CD8-positive, alpha-beta memory T cell (primary cell): Measurements from ENCODE around the gene CGNL1. TPM values are rescaled to one million over a fixed set of nuclear protein-coding genes. Genes with fewer than 3 reads are reported as not detected.

ENCODE experiments used
- CTCF ChIA-PET: fragments of 350-600 bp; sonication (Branson Sonifier 250); formaldehyde crosslinking; loops from one replicate; lab custom pipeline; 2021; ENCODE audit warnings: antibody characterized with exemption; lab: Charles Lee
- POLR2A ChIA-PET: fragments of 350-600 bp; sonication (Branson Sonifier 250); formaldehyde crosslinking; loops from one replicate; lab custom pipeline; 2021; ENCODE audit warnings: antibody characterized with exemption; lab: Charles Lee
- DNase-seq, 5 donors: peaks; one replicate each; pipeline versions ENCODE4 v3.0.0 to v3.0.0-alpha.2; 2020 to 2022; ENCODE audit warnings: mixed read lengths in 1 of 5
- H3K27ac ChIP-seq: one replicate; pipeline ENCODE4 v1.7.0; 2013; ENCODE audit warnings: low read depth, mild to moderate bottlenecking, low read length, moderate library complexity
- H3K27me3 ChIP-seq: 2 replicates; pipeline ENCODE4 v1.7.0; 2013; ENCODE audit warnings: low read length, mild to moderate bottlenecking; ENCODE audit not compliant: insufficient read depth, poor library complexity, severe bottlenecking
- H3K36me3 ChIP-seq: 2 replicates; pipeline ENCODE4 v1.7.0; 2013; ENCODE audit warnings: mild to moderate bottlenecking, low read length, moderate library complexity; ENCODE audit not compliant: insufficient read depth
- H3K4me1 ChIP-seq: 2 replicates; pipeline ENCODE4 v1.7.0; 2013; ENCODE audit warnings: mild to moderate bottlenecking, low read length, moderate library complexity; ENCODE audit not compliant: insufficient read depth
- H3K4me3 ChIP-seq: 2 replicates; pipeline ENCODE4 v1.7.0; 2013; ENCODE audit warnings: mild to moderate bottlenecking, low read length
- H3K9me3 ChIP-seq: 2 replicates; pipeline ENCODE4 v1.7.0; 2013; ENCODE audit warnings: mild to moderate bottlenecking, low read length
- H3K27ac Mint-ChIP-seq, 8 donors: one replicate each; pipeline ENCODE4 v1.8.0; 2020 to 2021; ENCODE audit warnings: mixed read lengths in 8 of 8, mild to moderate bottlenecking in 6 of 8, inconsistent platforms in 3 of 8, moderate library complexity in 3 of 8
- H3K27me3 Mint-ChIP-seq, 2 donors: one replicate each; pipeline ENCODE4 v1.8.0; 2020 to 2021; ENCODE audit warnings: mixed read lengths in 2 of 2, mild to moderate bottlenecking in 1 of 2, moderate library complexity in 1 of 2
- H3K36me3 Mint-ChIP-seq, 3 donors: one replicate each; pipeline ENCODE4 v1.8.0; 2020 to 2021; ENCODE audit warnings: mixed read lengths in 3 of 3, inconsistent platforms in 1 of 3, mild to moderate bottlenecking in 1 of 3
- H3K4me1 Mint-ChIP-seq, 3 donors: one replicate each; pipeline ENCODE4 v1.8.0; 2020 to 2021; ENCODE audit warnings: mixed read lengths in 3 of 3, inconsistent platforms in 1 of 3, mild to moderate bottlenecking in 1 of 3
- H3K4me3 Mint-ChIP-seq, 7 donors: one replicate each; pipeline ENCODE4 v1.8.0; 2020 to 2021; ENCODE audit warnings: mixed read lengths in 7 of 7, mild to moderate bottlenecking in 6 of 7, moderate library complexity in 4 of 7, inconsistent platforms in 2 of 7
- H3K9me3 Mint-ChIP-seq, 5 donors: one replicate each; pipeline ENCODE4 v1.8.0; 2020 to 2022; ENCODE audit warnings: mixed read lengths in 5 of 5, mild to moderate bottlenecking in 3 of 5, moderate library complexity in 2 of 5, inconsistent platforms in 1 of 5
- polyA plus RNA-seq: library from polyadenylated mRNA; unstranded; fragments of 300-500 nt; fragmentation: Illumina TruSeq; gene quantifications from one replicate; pipeline ENCODE4 v1.2.3, GENCODE V29; 2021
- total RNA-seq, 2 experiments: library from RNA; stranded (reverse); gene quantifications; one replicate each; pipeline ENCODE4 v1.2.3, GENCODE V29; 2021

CGNL1 gene
- total and polyA plus RNA-seq, 3 experiments from 2014 or later, result not detected

GRCh38 chr15:57373251-57373881 lies 2.9 kb upstream of the CGNL1 start:
- H3K27me3 Mint-ChIP-seq, result peaks cover 47 to 51% of the 10 kb centered on the region in 2 donors
- H3K27me3 ChIP-seq, result peaks cover 15% of the 10 kb centered on the region
- ChIA-PET POLR2A (no interaction called here), CTCF (no interaction called here)
- DNase-seq, result no peak
- no peak overlapping the region for H3K27ac ChIP-seq
- H3K9me3 Mint-ChIP-seq, result no peaks in the 10 kb centered on the region
- no peaks in the 10 kb centered on the region for H3K9me3 ChIP-seq
- H3K4me3 ChIP-seq, result no peak overlapping the region
- H3K36me3 ChIP-seq, result no peaks in the 10 kb centered on the region
- peaks cover 0 to 7% (median 3%) of the 10 kb centered on the region in 3 donors for H3K36me3 Mint-ChIP-seq
- H3K4me1 ChIP-seq, result no peaks in the 10 kb centered on the region
- H3K4me3 Mint-ChIP-seq, result no peak overlapping the region
- no peak overlapping the region for H3K27ac Mint-ChIP-seq
- peaks cover 7 to 13% (median 13%) of the 10 kb centered on the region in 3 donors for H3K4me1 Mint-ChIP-seq

GRCh38 chr15:57373882-57374276 lies 2.4 kb upstream of the CGNL1 start:
- H3K36me3 Mint-ChIP-seq, result peaks cover 0 to 7% (median 3%) of the 10 kb centered on the region in 3 donors
- H3K27me3 Mint-ChIP-seq, result peaks cover 51 to 52% of the 10 kb centered on the region in 2 donors
- H3K4me3 Mint-ChIP-seq, result no peak overlapping the region
- Histone ChIP-seq H3K36me3 (no peaks in the 10 kb centered on the region), H3K4me1 (no peaks in the 10 kb centered on the region), H3K27me3 (peaks cover 15% of the 10 kb centered on the region), H3K4me3 (no peak overlapping the region), H3K9me3 (no peaks in the 10 kb centered on the region), H3K27ac (no peak overlapping the region)
- no peak for DNase-seq
- CTCF ChIA-PET, result no interaction called here
- peaks cover 7 to 13% (median 13%) of the 10 kb centered on the region in 3 donors for H3K4me1 Mint-ChIP-seq
- H3K27ac Mint-ChIP-seq, result no peak overlapping the region
- no peaks in the 10 kb centered on the region for H3K9me3 Mint-ChIP-seq
- POLR2A ChIA-PET, result no interaction called here

- H3K36me3 Mint-ChIP-seq, result peaks cover 0 to 7% (median 3%) of the 10 kb centered on the region in 3 donors
- H3K4me1 Mint-ChIP-seq, result peaks cover 7 to 13% (median 13%) of the 10 kb centered on the region in 3 donors
- Histone ChIP-seq H3K36me3 (no peaks in the 10 kb centered on the region), H3K4me1 (no peaks in the 10 kb centered on the region), H3K4me3 (no peak overlapping the region), H3K9me3 (no peaks in the 10 kb centered on the region), H3K27me3 (peaks cover 15% of the 10 kb centered on the region), H3K27ac (no peak overlapping the region)
- peak overlapping the region in 1 of 8 donors; percentile 47 for H3K27ac Mint-ChIP-seq
- CTCF ChIA-PET, result no interaction called here
- no peak for DNase-seq
- peaks cover 58 to 64% of the 10 kb centered on the region in 2 donors for H3K27me3 Mint-ChIP-seq
- POLR2A ChIA-PET, result no interaction called here
- peak overlapping the region in 4 of 7 donors; percentile 2 to 40 (median 21) for H3K4me3 Mint-ChIP-seq
- H3K9me3 Mint-ChIP-seq, result no peaks in the 10 kb centered on the region
Measured at GRCh38 chr15:57376696-57377477, 582 bp downstream of the CGNL1 start.

GRCh38 chr15:57377478-57377847 lies 1.2 kb downstream of the CGNL1 start:
- Mint-ChIP-seq H3K27me3 (peaks cover 54 to 63% of the 10 kb centered on the region in 2 donors), H3K4me1 (peaks cover 7 to 13% (median 13%) of the 10 kb centered on the region in 3 donors), H3K27ac (no peak overlapping the region), H3K9me3 (no peaks in the 10 kb centered on the region), H3K4me3 (peak overlapping the region in 1 of 7 donors; percentile 38), H3K36me3 (peaks cover 0 to 7% (median 3%) of the 10 kb centered on the region in 3 donors)
- Histone ChIP-seq H3K27ac (no peak overlapping the region), H3K9me3 (no peaks in the 10 kb centered on the region), H3K4me3 (no peak overlapping the region), H3K36me3 (no peaks in the 10 kb centered on the region), H3K4me1 (no peaks in the 10 kb centered on the region), H3K27me3 (peaks cover 15% of the 10 kb centered on the region)
- DNase-seq, result no peak
- CTCF ChIA-PET, result no interaction called here
- POLR2A ChIA-PET, result no interaction called here

GRCh38 chr15:57379487-57379886 lies 3.2 kb downstream of the CGNL1 start:
- ChIA-PET POLR2A (no interaction called here), CTCF (no interaction called here)
- H3K9me3 Mint-ChIP-seq, result no peaks in the 10 kb centered on the region
- DNase-seq, result no peak
- Histone ChIP-seq H3K27ac (no peak overlapping the region), H3K36me3 (no peaks in the 10 kb centered on the region), H3K9me3 (no peaks in the 10 kb centered on the region), H3K27me3 (peaks cover 14% of the 10 kb centered on the region), H3K4me1 (no peaks in the 10 kb centered on the region), H3K4me3 (no peak overlapping the region)
- H3K36me3 Mint-ChIP-seq, result peaks cover 0 to 7% (median 0%) of the 10 kb centered on the region in 3 donors
- no peak overlapping the region for H3K4me3 Mint-ChIP-seq
- H3K27me3 Mint-ChIP-seq, result peaks cover 45 to 54% of the 10 kb centered on the region in 2 donors
- H3K27ac Mint-ChIP-seq, result no peak overlapping the region
- peaks cover 7 to 13% (median 13%) of the 10 kb centered on the region in 3 donors for H3K4me1 Mint-ChIP-seq

GRCh38 chr15:57380854-57381253 lies 4.5 kb downstream of the CGNL1 start:
- H3K27me3 Mint-ChIP-seq, result peaks cover 32 to 48% of the 10 kb centered on the region in 2 donors
- Histone ChIP-seq H3K9me3 (no peaks in the 10 kb centered on the region), H3K4me3 (no peak overlapping the region), H3K4me1 (no peaks in the 10 kb centered on the region), H3K27me3 (peaks cover 8% of the 10 kb centered on the region), H3K27ac (no peak overlapping the region), H3K36me3 (no peaks in the 10 kb centered on the region)
- H3K4me3 Mint-ChIP-seq, result no peak overlapping the region
- H3K27ac Mint-ChIP-seq, result no peak overlapping the region
- CTCF ChIA-PET, result no interaction called here
- POLR2A ChIA-PET, result no interaction called here
- H3K9me3 Mint-ChIP-seq, result no peaks in the 10 kb centered on the region
- H3K4me1 Mint-ChIP-seq, result peaks cover 6 to 11% (median 11%) of the 10 kb centered on the region in 3 donors
- H3K36me3 Mint-ChIP-seq, result peaks cover 0 to 7% (median 0%) of the 10 kb centered on the region in 3 donors
- no peak for DNase-seq

- H3K4me1 ChIP-seq, result no peaks in the 10 kb centered on the region
- H3K4me3 Mint-ChIP-seq, result no peak overlapping the region
- ChIA-PET CTCF (no interaction called here), POLR2A (no interaction called here)
- no peak overlapping the region for H3K4me3 ChIP-seq
- H3K9me3 Mint-ChIP-seq, result no peaks in the 10 kb centered on the region
- peaks cover 0 to 4% (median 0%) of the 10 kb centered on the region in 3 donors for H3K36me3 Mint-ChIP-seq
- DNase-seq, result no peak
- H3K4me1 Mint-ChIP-seq, result peaks cover 0 to 4% (median 4%) of the 10 kb centered on the region in 3 donors
- no peak overlapping the region for H3K27ac ChIP-seq
- peaks cover 3% of the 10 kb centered on the region for H3K27me3 ChIP-seq
- H3K9me3 ChIP-seq, result no peaks in the 10 kb centered on the region
- H3K27me3 Mint-ChIP-seq, result peaks cover 30 to 43% of the 10 kb centered on the region in 2 donors
- H3K36me3 ChIP-seq, result no peaks in the 10 kb centered on the region
- H3K27ac Mint-ChIP-seq, result no peak overlapping the region
Measured at GRCh38 chr15:57382215-57382614, 5.9 kb downstream of the CGNL1 start.

- Histone ChIP-seq H3K4me1 (no peaks in the 10 kb centered on the region), H3K27me3 (no peaks in the 10 kb centered on the region), H3K36me3 (no peaks in the 10 kb centered on the region), H3K27ac (no peak overlapping the region), H3K9me3 (no peaks in the 10 kb centered on the region), H3K4me3 (no peak overlapping the region)
- H3K27me3 Mint-ChIP-seq, result peaks cover 23 to 38% of the 10 kb centered on the region in 2 donors
- H3K4me3 Mint-ChIP-seq, result no peak overlapping the region
- ChIA-PET CTCF (no interaction called here), POLR2A (no interaction called here)
- no peak overlapping the region for H3K27ac Mint-ChIP-seq
- H3K36me3 Mint-ChIP-seq, result no peaks in the 10 kb centered on the region
- H3K4me1 Mint-ChIP-seq, result no peaks in the 10 kb centered on the region
- no peaks in the 10 kb centered on the region for H3K9me3 Mint-ChIP-seq
- no peak for DNase-seq
Measured at GRCh38 chr15:57382969-57383368, 6.7 kb downstream of the CGNL1 start.
